Neural cell (in vitro differentiated cells): ENCODE data around the gene ANKRD66. TPM values are rescaled to one million over a fixed set of nuclear protein-coding genes. Genes with fewer than 3 reads are reported as not detected.
A peak's percentile ranks its signal among the peaks of the same experiment; 100 is the strongest.

Experiments used
- H2AFZ ChIP-seq: fragments of 200-600, 300-800 bp; sonication (generic), shearing (Covaris generic); 2 replicates; pipeline ENCODE4 v1.6.0; 2014; ENCODE audit warnings: low read depth, mild to moderate bottlenecking, antibody characterized with exemption, low read length, moderate library complexity
- H3F3A ChIP-seq: fragments of 200-600 bp; shearing (Covaris generic); 2 replicates; pipeline ENCODE4 v1.6.1; 2016; ENCODE audit warnings: mild to moderate bottlenecking, moderate library complexity, mixed read lengths, antibody characterized with exemption, low read length; ENCODE audit not compliant: insufficient read depth, poor library complexity, severe bottlenecking
- H3K27ac ChIP-seq: fragments of 200-600, 300-800 bp; sonication (generic), shearing (Covaris generic); 2 replicates; pipeline ENCODE4 v1.5.1; 2014; ENCODE audit warnings: mild to moderate bottlenecking, low read length, moderate library complexity
- H3K27me3 ChIP-seq: fragments of 300-800, 200-600 bp; sonication (generic), shearing (Covaris generic); 2 replicates; pipeline ENCODE4 v1.6.0; 2014; ENCODE audit warnings: mild to moderate bottlenecking, low read depth, low read length, moderate library complexity; ENCODE audit not compliant: insufficient read depth
- H3K36me3 ChIP-seq: fragments of 300-800, 200-600 bp; sonication (generic), shearing (Covaris generic); 2 replicates; pipeline ENCODE4 v1.5.1; 2014; ENCODE audit warnings: mild to moderate bottlenecking, antibody characterized with exemption, low read length, moderate library complexity; ENCODE audit not compliant: insufficient read depth
- H3K4me2 ChIP-seq: fragments of 300-800, 200-600 bp; sonication (generic), shearing (Covaris generic); 2 replicates; pipeline ENCODE4 v1.6.0; 2014; ENCODE audit warnings: mild to moderate bottlenecking, low read length
- H3K4me3 ChIP-seq: fragments of 300-800, 200-600 bp; sonication (generic), shearing (Covaris generic); 2 replicates; pipeline ENCODE4 v1.5.1; 2014; ENCODE audit warnings: mild to moderate bottlenecking, low read length, moderate library complexity
- H3K79me2 ChIP-seq: fragments of 200-600 bp; shearing (Covaris generic); replicated peaks from 2 replicates; pipeline ENCODE4 v1.6.0; 2014; ENCODE audit warnings: mild to moderate bottlenecking, low read length, moderate library complexity; ENCODE audit not compliant: insufficient read depth
- H3K9ac ChIP-seq: fragments of 300-800, 200-600 bp; sonication (generic), shearing (Covaris generic); 2 replicates; pipeline ENCODE4 v1.6.1; 2016; ENCODE audit warnings: mild to moderate bottlenecking, low read length, mixed read lengths
- H3K9me2 ChIP-seq: fragments of 200-600 bp; shearing (Covaris generic); 2 replicates; pipeline ENCODE4 v1.6.1; 2016; ENCODE audit warnings: mild to moderate bottlenecking, low read length, mixed read lengths; ENCODE audit not compliant: insufficient read depth
- H3K9me3 ChIP-seq: fragments of 200-600, 300-800 bp; sonication (generic), shearing (Covaris generic); 2 replicates; pipeline ENCODE4 v1.6.1; 2016; ENCODE audit warnings: mild to moderate bottlenecking, mixed run types, low read length, moderate library complexity, mixed read lengths
- H4K20me1 ChIP-seq: fragments of 200-600 bp; shearing (Covaris generic); 2 replicates; pipeline ENCODE4 v1.6.1; 2016; ENCODE audit warnings: mild to moderate bottlenecking, mixed run types; ENCODE audit not compliant: insufficient read depth
- CTCF ChIP-seq: fragments of 450-650 bp; IDR thresholded peaks from 2 replicates; pipeline ENCODE4 v1.5.1; 2014; ENCODE audit warnings: antibody characterized with exemption, mild to moderate bottlenecking, moderate library complexity; ENCODE audit not compliant: poor library complexity, severe bottlenecking
- EP300 ChIP-seq: fragments of 450-650 bp; conservative IDR thresholded peaks from 2 replicates; pipeline ENCODE4 v1.6.1; 2014; ENCODE audit warnings: antibody characterized with exemption, mild to moderate bottlenecking, moderate library complexity; ENCODE audit not compliant: poor library complexity, severe bottlenecking
- EZH2 ChIP-seq: fragments of 200-600, 300-800 bp; shearing (Covaris generic), sonication (generic); IDR thresholded peaks from 2 replicates; pipeline ENCODE4 v1.6.1; 2014; ENCODE audit warnings: antibody characterized with exemption, low read length, borderline replicate concordance, mild to moderate bottlenecking; ENCODE audit not compliant: insufficient read depth, poor library complexity, severe bottlenecking
- MXI1 ChIP-seq: fragments of 450-650 bp; conservative IDR thresholded peaks from 2 replicates; pipeline ENCODE4 v1.6.1; 2014; ENCODE audit warnings: antibody characterized with exemption, mild to moderate bottlenecking; ENCODE audit not compliant: poor library complexity, severe bottlenecking
- POLR2AphosphoS5 ChIP-seq: IDR thresholded peaks from 2 replicates; pipeline ENCODE4 v1.6.1; 2012
- RAD21 ChIP-seq: fragments of 450-650 bp; conservative IDR thresholded peaks from 2 replicates; pipeline ENCODE4 v1.6.1; 2014; ENCODE audit warnings: antibody characterized with exemption, mild to moderate bottlenecking, moderate library complexity
- REST ChIP-seq: IDR thresholded peaks from 2 replicates; pipeline ENCODE4 v1.6.1; 2012; ENCODE audit warnings: borderline replicate concordance
- polyA plus RNA-seq: library from polyadenylated mRNA; depleted of rRNA; stranded (reverse); fragments of >200 nt; gene quantifications from 2 replicates; pipeline ENCODE4 v1.2.3, GENCODE V29; 2014

The ANKRD66 gene
- polyA plus RNA-seq, 1 donor from 2014 or later: not detected

- Histone ChIP-seq H3K36me3 (no peaks in the 10 kb centered on the region), H3F3A (no peaks in the 10 kb centered on the region), H3K4me2 (no peak overlapping the region), H3K79me2 (no peaks in the 10 kb centered on the region), H3K4me3 (no peak overlapping the region), H3K9me2 (no peaks in the 10 kb centered on the region), H3K27me3 (peaks cover 36% of the 10 kb centered on the region), H3K27ac (no peak overlapping the region), H2AFZ (no peak overlapping the region), H3K9ac (no peak overlapping the region), H4K20me1 (no peaks in the 10 kb centered on the region), H3K9me3 (no peaks in the 10 kb centered on the region)
- TF ChIP-seq EZH2 (no peak), CTCF (no peak), POLR2AphosphoS5 (no peak), REST (no peak)
These were observed 13.4 kb upstream of the ANKRD66 start for GRCh38 chr6:46733341-46733801.

- peak within 1 kb of the TSS; percentile 60 for H3K9ac ChIP-seq
- H3K36me3 ChIP-seq: no peaks in the 10 kb centered on the region
- H3K27ac ChIP-seq: no peak within 1 kb of the TSS
These were observed 11.6 kb upstream of the ANKRD66 start, which contains the start of gene PLA2G7 for GRCh38 chr6:46734867-46735719. TSS of gene PLA2G7 (minus strand) at chr6:46735375. CDS start at chr6:46722891, 12,484 bp downstream.

More at GRCh38 chr6:46734867-46735719, 11.6 kb upstream of the ANKRD66 start, which contains the start of gene PLA2G7:
- peaks cover 36% of the 10 kb centered on the region for H3K27me3 ChIP-seq
- no peaks in the 10 kb centered on the region for H3K79me2 ChIP-seq
- H3K9me3 ChIP-seq: no peaks in the 10 kb centered on the region
- H3K4me3 ChIP-seq: peak within 1 kb of the TSS; percentile 89
- H3K4me2 ChIP-seq: peak within 1 kb of the TSS; percentile 60
- H2AFZ ChIP-seq: peak within 1 kb of the TSS; percentile 25
- no peaks in the 10 kb centered on the region for H3F3A ChIP-seq
- H4K20me1 ChIP-seq: no peaks in the 10 kb centered on the region
- TF ChIP-seq RAD21: no peak
- TF ChIP-seq CTCF: peak; percentile 22
- TF ChIP-seq EZH2: no peak
- peak; percentile 32 for TF ChIP-seq POLR2AphosphoS5
- no peak for TF ChIP-seq EP300
- TF ChIP-seq MXI1: peak; percentile 39
- H3K9me2 ChIP-seq: no peaks in the 10 kb centered on the region
